ENCODE results near the gene CPED1. TPM values are rescaled to one million over a fixed set of nuclear protein-coding genes. Genes with fewer than 3 reads are reported as not detected.

The CPED1 gene
- total and polyA plus RNA-seq, 3 donors from 2014 or later: 7.4 to 13.1 (median 11.8) TPM

DNA sequence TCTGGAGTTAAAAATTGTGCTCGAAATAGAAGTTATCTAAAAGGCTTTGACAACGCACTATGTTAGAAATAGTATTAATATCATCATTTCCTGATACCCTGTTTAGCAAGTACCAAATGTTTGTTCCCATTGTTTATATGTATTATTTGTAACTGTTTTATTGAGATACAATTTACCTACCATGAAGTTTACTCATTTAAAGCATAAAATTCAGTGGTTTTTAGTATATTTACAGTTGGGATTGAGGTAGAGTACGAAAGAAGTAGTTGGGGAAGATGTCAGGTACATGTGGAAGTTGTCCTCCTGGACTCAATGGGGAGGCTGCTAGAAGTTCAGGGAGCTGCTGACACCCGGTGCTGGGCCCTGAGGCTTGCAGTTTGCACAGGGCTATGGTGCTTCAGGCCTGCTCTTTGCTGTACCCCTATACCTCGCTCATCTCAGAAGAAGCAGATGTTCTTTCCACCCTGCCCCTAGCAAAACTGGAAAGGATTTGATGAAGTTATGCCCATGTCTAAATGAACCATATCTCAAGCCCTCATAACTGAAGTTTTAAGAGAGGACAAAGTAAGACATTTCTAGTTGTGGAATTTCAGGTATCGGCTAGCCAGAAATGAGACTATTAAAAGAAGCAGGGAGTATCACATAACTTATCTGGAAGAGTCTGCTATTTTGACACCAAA, 315.1 kb downstream of the CPED1 start:
- no peaks in the 10 kb centered on the region for H3K4me1 ChIP-seq
- H3K27me3 ChIP-seq: no peaks in the 10 kb centered on the region
- DNase-seq: no peak
- TF ChIP-seq, protein P1, sequence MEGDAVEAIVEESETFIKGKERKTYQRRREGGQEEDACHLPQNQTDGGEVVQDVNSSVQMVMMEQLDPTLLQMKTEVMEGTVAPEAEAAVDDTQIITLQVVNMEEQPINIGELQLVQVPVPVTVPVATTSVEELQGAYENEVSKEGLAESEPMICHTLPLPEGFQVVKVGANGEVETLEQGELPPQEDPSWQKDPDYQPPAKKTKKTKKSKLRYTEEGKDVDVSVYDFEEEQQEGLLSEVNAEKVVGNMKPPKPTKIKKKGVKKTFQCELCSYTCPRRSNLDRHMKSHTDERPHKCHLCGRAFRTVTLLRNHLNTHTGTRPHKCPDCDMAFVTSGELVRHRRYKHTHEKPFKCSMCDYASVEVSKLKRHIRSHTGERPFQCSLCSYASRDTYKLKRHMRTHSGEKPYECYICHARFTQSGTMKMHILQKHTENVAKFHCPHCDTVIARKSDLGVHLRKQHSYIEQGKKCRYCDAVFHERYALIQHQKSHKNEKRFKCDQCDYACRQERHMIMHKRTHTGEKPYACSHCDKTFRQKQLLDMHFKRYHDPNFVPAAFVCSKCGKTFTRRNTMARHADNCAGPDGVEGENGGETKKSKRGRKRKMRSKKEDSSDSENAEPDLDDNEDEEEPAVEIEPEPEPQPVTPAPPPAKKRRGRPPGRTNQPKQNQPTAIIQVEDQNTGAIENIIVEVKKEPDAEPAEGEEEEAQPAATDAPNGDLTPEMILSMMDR (IDR thresholded peaks at IDR 0.05): no peak
- no peak overlapping the region for H3K4me3 ChIP-seq
- no peaks in the 10 kb centered on the region for H3K9me3 ChIP-seq
- no peaks in the 10 kb centered on the region for H3K36me3 ChIP-seq (ENCODE audit: low read depth, missing control alignments)
- 87 to 92% methylated on average over 6 of the region's 6 CpGs for WGBS, 2 donors
- intact Hi-C loops (cut with DNase I; ENCODE audit: low total_unique reads): no loop called here
- no peak overlapping the region for H3K27ac ChIP-seq

- no peaks in the 10 kb centered on the region for H3K4me1 ChIP-seq
- TF ChIP-seq, protein P1 (IDR thresholded peaks at IDR 0.05): no peak
- no peak for TF ChIP-seq POLR2A (IDR thresholded peaks at IDR 0.05)
- WGBS, 2 donors: 91 to 100% methylated on average over 1 of the region's 1 CpG
These were observed 315.7 kb downstream of the CPED1 start for GRCh38 chr7:121304102-121304658.

DNA sequence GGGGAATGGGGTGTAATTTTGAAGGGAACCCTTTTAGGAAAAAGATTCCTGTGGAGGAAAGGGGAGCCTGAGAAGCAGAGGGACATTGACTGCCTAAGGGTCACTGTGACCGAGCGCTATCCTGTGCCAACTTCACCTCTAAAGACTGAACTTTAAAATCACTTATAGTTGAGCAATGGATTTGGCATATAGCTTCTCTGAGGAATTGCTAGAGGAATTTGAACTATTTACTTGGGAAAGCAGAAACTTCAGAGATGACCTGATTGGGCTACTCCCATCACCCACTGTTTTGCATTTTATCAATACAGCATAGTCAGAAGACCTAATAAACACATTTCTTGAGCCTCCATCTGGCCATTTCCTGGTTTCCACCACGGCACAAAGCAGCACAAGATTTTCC, 316.6 kb downstream of the CPED1 start:
- DNase-seq: no peak
- no peak for TF ChIP-seq POLR2A (IDR thresholded peaks at IDR 0.05)
- TF ChIP-seq, protein P1 (IDR thresholded peaks at IDR 0.05): no peak
- intact Hi-C loops (cut with DNase I; ENCODE audit: low total_unique reads): no loop called here
- Histone ChIP-seq H3K4me3 (no peak overlapping the region), H3K27ac (no peak overlapping the region), H3K27me3 (no peaks in the 10 kb centered on the region), H3K4me1 (no peaks in the 10 kb centered on the region), H3K36me3 (ENCODE audit: low read depth, missing control alignments) (no peaks in the 10 kb centered on the region), H3K9me3 (no peaks in the 10 kb centered on the region)
- WGBS, 2 donors: 84 to 86% methylated on average over 3 of the region's 3 CpGs

More at GRCh38 chr7:121304102-121304658, 315.7 kb downstream of the CPED1 start:
- no peaks in the 10 kb centered on the region for H3K9me3 ChIP-seq
- intact Hi-C loops (cut with DNase I; ENCODE audit: low total_unique reads): no loop called here
- H3K4me3 ChIP-seq: no peak overlapping the region
- no peaks in the 10 kb centered on the region for H3K36me3 ChIP-seq (ENCODE audit: low read depth, missing control alignments)
- no peak overlapping the region for H3K27ac ChIP-seq
- no peaks in the 10 kb centered on the region for H3K27me3 ChIP-seq
- no peak for DNase-seq

DNA sequence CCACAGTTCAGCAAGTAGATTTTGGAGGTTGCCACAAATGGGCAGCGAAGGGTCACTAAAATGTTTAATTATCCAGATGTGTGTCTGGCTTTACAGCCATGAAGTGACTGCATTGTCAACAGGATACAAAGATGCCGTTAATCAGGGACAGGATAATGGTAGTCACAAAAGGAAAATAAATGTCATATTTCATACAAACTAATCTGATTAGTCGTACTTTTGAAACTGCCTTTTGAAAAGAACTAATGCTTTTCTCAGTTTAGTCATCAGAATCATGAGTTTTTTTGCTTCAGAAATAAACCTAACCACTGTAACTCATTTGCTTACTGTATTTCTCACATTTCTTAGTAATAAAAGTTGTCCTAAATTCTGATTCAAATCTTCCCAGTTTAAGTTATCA, 318.1 kb downstream of the CPED1 start:
- H3K4me1 ChIP-seq: no peaks in the 10 kb centered on the region
- 67 to 68% methylated on average over 3 of the region's 3 CpGs for WGBS, 2 donors
- no peak for TF ChIP-seq POLR2A (IDR thresholded peaks at IDR 0.05)
- TF ChIP-seq, protein P1 (IDR thresholded peaks at IDR 0.05): no peak
- H3K27ac ChIP-seq: no peak overlapping the region
- intact Hi-C loops (cut with DNase I; ENCODE audit: low total_unique reads): no loop called here
- DNase-seq: no peak
- no peaks in the 10 kb centered on the region for H3K27me3 ChIP-seq
- no peaks in the 10 kb centered on the region for H3K9me3 ChIP-seq
- no peaks in the 10 kb centered on the region for H3K36me3 ChIP-seq (ENCODE audit: low read depth, missing control alignments)
- H3K4me3 ChIP-seq: no peak overlapping the region

All from testis (tissue), 3 donors.